ENCODE results near the gene CCR8.

Gene CCR8

GRCh38 chr3:39376959-39377634, 47.6 kb downstream of the CCR8 start:
- no peak for TF ChIP-seq CTCF (conservative IDR thresholded peaks at IDR 0.05)
- no peak overlapping the region for H3K27ac ChIP-seq

GRCh38 chr3:39378088-39378487, 48.6 kb downstream of the CCR8 start:
- peak; percentile 98 for TF ChIP-seq CTCF (conservative IDR thresholded peaks at IDR 0.05)
- H3K27ac ChIP-seq: no peak overlapping the region

- H3K27ac ChIP-seq: no peak overlapping the region
- no peak for TF ChIP-seq CTCF (conservative IDR thresholded peaks at IDR 0.05)
These were observed 49.7 kb downstream of the CCR8 start for GRCh38 chr3:39378957-39379777.

GRCh38 chr3:39379778-39380155, 50.3 kb downstream of the CCR8 start:
- no peak for TF ChIP-seq CTCF (conservative IDR thresholded peaks at IDR 0.05)
- H3K27ac ChIP-seq: no peak overlapping the region

GRCh38 chr3:39381432-39381831, 51.9 kb downstream of the CCR8 start:
- no peak for TF ChIP-seq CTCF (conservative IDR thresholded peaks at IDR 0.05)
- peak overlapping the region; percentile 97 for H3K27ac ChIP-seq
